Measurements from ENCODE around the gene ZNF70.
"Not testable (repeated sequence)": the region's sequence is repeated elsewhere in the genome, so short reads cannot be mapped to it uniquely, and the experiment has no call there.

Gene ZNF70

DNA sequence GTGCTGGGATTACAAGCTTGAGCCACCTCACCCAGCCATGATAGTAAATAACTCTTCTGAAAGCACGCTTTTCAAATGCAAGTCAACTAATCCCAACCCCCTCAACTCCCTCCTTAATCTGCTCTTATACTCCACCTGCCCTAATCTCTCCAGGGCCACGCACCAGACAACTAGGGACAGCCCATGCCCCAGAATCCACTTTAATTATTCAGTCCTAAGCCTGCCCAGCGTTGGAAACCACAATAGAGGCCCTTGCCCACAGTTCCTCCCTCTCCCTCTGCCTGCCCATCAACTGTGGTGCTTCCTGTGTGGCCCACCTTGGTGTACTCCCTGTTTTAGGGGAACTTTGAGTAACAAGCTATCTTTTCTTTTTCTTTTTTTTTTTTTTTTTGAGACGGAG is 6.0 kb upstream of the ZNF70 start:
- no peak for DNase-seq (ENCODE audit: low read depth)

DNA sequence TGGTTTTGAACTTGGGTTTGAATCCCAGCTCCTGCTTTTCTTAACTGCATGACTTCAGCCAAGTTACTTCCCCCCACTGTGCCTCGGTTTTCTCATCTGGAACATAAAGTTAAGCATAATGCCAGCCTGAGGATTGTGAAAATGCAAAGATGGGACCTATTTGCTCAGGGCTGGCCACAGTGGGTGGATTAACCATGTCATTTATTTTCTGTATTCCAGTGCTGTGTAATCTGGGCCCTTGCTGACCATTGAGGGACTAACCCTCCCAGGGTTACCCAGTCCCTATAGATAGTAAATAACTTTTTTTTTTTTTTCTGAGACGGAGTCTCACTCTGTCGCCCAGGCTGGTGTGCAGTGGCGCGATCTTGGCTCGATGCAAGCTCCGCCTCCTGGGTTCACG is 4.8 kb upstream of the ZNF70 start:
- DNase-seq (ENCODE audit: low read depth), result no peak

DNA sequence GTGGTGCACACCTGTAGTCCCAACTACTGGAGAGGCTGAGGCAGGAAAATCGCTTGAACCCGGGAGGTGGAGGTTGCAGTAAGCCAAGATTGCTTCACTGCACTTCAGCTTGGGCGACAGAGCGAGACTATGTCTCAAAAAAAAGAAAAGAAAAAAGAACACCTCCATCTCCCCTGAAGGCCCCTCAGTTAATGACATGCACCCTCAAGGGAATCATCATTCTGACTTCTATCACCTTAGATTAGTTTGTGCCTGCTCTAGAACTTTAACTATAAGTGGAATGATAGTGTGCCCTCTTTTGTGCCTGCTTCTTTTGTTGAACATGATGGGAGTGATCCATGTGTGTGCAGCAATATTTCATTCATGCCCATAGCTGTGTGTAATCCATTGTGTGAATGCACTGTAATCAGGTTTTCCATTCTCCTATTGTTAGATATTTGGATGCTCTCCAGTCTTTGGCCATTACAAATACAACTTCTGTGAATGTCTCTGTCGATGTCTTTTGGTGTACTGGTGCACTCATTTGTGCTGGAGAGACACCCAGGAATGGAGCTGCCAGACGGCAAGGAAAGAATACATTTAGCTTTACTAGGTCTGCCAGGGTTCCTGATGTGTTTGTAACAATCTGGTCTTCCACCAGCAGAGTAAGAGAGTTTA is 4.2 kb upstream of the ZNF70 start:
- DNase-seq (ENCODE audit: low read depth), result no peak

DNA sequence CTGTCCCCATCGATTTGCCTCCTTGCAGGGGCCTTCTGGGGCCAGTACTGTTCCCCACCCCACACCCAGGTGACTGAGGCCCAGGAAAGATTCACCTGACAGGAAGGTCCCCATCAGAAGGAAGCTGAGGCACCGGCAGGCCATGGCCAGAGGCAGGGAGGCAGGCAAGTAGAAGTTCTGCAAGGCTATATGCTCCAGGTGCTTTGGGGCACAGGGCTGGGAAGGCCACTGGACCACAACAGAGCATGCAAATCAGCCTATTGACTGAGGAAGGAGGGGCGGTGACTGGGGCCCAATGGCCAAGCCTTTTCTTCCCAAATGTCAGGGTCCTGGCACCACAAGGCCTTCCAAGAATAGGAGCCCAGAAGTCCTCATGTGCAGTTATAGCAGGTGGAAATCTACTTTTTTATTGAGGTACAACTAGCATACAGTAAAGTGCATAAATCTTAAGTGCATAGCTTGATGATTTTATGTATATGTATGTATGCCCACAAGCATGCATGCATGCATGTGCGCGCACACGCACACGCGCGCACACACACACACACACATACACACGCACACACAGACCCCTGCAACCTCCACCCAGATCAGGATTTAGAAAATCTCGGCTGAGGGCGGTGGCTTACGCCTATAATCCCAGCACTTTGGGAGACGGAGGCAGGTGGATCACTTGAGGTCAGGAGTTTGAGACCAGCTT is 3.5 kb upstream of the ZNF70 start, which contains the start of gene VPREB3:
Gene VPREB3 (minus strand): TSS at position 206 of the 700 bp plus-strand sequence. CDS start 62 bp downstream, at position 144.
- DNase-seq (ENCODE audit: low read depth), result no peak

DNA sequence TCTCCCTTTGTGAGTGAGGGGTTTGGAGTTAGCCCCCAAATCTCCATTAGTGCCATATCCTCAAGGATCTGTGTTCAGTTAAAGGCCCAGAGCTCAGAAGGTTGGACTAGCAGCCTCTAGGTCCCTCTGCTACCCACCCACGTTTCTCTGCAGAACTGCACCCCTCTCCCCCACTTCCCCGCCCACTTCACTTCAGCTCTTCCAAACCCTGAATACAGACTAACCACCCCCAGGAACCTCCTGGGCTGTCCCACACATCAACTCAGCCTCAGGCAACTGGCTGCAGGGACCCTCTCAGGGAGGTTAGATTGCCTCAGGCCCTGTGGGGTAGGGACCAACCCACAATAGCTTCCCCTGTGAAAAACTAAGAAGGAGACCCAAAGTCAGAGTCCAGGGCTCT is 2.5 kb upstream of the ZNF70 start:
- DNase-seq (ENCODE audit: low read depth), result no peak

DNA sequence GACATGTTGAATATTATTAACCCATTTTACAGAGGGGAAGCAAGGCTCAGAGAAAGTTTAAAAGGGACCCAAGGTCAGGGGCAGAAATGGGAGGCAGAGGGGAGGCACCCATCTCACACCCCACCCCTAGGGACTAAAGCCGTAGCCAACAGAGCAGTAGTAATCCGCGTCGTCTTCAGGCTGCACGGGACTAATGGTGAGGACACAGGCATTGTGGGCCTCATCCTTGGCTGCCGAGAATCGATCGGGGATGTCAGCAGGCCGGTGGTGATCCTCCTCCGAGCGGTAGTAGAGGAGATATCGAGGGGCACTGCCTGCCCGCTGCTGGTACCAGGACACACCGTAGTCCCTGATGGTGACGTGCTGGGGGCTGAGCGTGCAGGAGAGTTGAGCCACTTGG is 1.8 kb upstream of the ZNF70 start:
- no peak for DNase-seq (ENCODE audit: low read depth)

DNA sequence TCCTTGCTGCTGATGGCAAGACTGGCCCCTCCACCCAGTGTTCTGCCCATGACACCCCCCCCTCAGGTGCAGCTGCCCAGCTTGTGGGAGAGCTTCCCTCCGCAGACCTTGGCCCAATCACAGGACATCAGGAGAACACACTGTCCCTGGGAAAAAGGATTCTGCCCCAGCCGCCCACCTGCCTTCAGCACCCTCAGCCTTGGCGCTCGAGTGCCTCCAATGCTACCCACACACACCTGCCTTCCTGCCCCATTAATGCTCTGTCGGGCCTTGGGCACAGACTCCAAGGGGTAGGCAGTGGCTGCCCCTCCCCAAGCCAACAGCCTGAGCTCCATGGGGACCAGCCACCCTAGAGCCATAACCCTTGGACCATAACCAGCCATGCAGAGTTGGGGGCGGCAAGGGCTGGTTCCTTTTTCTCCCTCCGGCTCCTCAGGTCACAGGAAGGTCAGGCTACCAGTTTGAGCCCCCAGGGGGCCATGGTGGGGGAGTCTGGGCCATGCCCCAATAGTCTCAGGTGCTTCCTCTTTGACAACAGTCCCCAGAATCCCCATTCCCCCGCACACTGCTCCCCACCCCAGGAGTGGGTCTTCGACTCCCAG is 1.3 kb upstream of the ZNF70 start:
- no peak for DNase-seq (ENCODE audit: low read depth)

DNA sequence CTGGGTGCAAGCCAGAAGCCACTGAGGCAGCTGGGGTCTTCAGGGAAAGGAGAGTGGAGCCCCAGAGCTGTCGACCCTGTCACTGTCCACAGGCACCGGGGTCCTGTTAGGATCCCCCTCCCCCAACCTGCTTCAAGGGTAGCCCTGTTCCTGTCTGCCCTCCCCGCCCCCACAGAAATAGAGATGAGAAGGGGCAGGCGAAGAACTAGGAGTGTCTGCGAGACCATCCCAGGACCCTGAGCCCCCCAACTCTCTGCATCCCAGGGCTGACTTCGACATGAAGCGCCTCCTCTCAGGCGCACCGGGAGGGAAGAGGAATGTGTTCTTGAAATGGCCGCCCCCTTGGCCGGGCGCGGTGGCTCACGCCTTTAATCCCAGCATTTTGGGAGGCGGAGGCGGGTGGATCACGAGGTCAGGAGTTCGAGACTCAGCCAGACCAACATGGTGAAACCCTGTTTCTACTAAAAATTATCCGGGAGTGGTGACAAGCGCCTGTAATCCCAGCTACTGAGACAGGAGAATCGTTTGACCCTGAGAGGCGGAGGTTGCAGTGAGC is 607 bp upstream of the ZNF70 start:
- no peak for DNase-seq (ENCODE audit: low read depth)

DNA sequence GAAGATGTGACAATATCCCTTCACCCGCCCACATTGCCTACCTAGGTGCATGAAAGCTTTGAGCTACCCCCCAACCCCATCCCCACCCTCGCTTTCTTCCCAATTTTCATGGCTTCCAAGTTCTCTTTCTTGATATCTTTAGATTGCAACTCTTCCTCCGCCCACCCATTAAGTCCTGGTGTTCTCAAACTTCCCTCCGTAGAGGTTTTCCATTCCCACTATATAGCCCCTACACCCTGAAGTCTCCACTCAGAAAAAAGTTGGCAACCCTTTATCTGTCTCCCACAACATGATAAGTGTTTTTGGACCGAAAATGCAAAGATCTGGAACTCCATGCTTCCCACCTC is 572 bp downstream of the ZNF70 start:
- DNase-seq (ENCODE audit: low read depth), result no peak

DNA sequence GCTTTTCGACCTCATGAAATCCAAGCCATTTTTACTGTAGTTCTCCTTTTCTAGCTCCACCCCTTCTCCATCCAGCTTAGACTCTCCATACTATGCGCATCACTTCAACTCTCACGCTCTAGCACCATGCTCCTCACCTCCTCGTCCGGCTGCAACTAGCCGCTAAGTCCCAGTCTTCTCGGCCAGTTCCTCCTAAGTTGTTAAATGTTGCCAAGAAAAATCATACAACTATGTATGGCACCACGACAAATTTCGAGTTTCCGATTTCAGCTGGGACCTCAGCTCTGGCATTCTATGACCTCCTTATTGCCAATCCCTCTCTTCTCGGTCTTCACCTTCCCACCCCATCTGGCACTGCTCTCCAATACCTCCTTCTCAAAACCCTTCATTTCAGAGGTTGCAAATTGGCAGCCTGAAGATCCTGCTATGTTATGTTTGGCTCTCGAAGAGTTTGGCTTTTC is 1.0 kb downstream of the ZNF70 start:
- DNase-seq (ENCODE audit: low read depth), result no peak

DNA sequence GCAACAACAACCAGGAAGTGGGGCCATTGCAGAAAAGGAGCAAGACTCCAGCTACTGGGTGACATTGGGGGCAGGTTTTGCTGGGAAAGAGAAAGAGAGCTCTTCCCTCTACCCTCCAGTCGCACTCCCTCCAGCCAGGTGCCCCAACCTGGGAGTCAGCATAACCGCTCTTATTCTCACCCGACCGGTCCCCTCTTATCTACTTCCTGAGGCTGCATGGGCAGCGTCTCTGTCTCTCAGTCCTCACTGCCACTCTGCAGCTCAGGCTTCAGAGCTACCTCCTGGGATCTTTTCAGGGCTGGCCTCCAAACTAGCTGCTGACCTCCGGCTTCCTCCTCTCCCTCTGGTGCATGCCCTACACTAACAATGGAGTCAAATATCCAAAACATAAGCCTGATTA is 5.1 kb downstream of the ZNF70 start:
- no peak for DNase-seq (ENCODE audit: low read depth)

DNA sequence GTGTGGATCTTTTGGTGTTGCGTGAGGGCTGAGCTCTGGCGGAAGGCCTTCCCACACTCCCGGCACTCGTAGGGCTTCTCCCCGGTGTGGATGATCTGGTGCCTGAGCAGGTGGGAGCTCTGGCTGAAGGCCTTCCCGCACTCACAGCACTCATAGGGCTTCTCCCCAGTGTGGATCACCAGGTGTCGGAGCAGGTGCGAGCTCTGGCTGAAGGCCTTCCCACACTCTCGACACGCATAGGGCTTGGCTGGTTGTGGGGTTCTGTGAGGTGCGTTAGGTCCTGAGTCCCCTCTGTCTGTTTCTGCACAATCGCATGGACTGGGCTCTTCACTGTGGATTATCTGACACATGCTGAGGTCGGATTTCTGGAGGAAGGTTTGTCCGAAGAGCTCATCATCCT is 6.4 kb downstream of the ZNF70 start:
- no peak for DNase-seq (ENCODE audit: low read depth)

DNA sequence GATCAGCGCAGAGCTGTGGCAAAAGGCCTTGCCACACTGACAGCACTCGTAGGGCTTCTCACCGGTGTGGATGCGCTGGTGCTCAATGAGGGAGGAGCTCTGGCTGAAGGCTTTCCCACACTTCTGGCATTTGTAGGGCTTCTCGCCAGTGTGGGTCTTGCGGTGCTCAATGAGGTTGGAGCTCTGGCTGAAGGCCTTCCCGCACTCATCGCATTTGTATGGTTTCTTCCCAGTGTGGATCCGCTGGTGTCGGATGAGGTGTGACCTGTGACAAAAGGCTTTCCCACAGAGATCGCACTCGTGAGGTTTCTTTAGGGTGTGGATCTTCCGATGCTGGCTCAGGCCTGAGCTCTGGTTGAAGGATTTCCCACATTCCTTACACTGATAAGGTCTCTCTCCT is 6.9 kb downstream of the ZNF70 start:
- DNase-seq (ENCODE audit: low read depth), result no peak

DNA sequence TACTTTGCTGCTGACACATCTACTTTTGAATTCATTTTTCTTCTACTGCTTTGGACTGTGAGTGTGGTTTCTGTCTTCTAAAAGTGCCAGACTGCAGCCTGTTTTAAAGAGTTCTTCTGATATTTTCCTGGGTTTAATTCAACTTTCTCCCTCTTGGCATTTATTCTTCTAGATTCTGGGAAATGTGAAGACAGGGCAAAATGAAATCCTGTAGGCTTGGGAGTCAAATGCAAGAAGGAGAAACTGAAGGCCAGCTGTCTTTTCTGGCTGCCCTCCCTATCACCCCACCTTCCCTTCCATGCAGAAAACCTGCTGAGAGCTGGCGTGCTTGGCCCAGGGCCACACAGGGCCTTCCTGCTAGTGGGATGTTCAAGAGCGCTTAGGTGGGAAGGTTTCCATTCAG is 7.6 kb downstream of the ZNF70 start:
- DNase-seq (ENCODE audit: low read depth), result no peak

DNA sequence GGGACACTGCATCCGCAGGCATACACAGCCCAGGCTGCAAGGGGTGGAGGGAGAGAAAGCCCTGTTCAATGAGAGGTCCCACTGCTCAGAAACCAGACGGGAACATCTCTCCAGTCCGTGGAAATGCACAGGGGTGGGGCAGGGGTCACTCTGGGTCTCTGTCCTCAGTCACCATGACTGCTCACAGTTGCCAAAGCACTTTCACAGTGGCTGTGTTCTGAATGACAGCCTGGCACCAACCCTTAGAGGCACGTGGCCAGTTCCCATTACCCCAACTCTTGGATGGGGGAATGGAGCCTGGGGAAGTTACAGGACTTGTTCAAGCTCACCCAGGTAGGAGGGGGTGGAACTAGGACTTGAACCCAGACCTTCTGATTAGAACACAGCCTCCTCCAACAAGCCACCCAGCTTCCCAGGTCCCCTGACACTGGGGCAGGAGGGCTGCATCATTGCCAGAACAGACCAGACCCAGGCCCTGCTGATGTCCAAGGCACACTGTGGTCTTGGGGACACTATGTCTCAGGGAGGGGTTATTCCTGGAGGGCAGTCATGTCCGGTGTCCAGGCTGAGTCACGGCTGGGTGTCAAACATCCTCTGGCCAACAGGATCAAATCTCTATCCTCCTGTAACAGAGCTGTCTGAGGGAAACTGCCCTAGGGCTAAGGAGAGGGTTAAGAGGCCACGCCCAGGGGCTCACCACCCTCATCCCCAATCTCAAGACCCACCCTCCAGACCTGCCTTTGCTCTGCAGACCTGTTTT is 8.2 kb downstream of the ZNF70 start:
- no peak for DNase-seq (ENCODE audit: low read depth)

DNA sequence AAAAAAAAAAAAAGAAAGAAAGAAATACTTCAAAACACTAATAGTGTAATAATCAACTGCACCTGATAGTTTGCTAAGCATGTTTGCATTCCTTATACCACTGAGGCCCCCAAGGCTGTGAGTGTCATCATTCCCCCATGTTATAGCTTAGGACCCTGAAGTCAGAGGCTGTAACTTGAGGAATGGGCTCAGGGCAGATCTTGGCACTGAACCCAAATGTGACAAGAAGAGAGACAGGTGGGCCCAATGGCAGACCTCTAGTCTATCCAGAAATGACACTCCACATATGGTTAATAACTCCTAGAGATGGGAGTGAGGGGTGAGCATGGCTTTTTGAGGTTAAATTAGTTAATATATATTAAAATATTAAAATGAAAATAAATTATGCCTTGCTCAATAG is 13.2 kb downstream of the ZNF70 start:
- DNase-seq (ENCODE audit: low read depth), result no peak

DNA sequence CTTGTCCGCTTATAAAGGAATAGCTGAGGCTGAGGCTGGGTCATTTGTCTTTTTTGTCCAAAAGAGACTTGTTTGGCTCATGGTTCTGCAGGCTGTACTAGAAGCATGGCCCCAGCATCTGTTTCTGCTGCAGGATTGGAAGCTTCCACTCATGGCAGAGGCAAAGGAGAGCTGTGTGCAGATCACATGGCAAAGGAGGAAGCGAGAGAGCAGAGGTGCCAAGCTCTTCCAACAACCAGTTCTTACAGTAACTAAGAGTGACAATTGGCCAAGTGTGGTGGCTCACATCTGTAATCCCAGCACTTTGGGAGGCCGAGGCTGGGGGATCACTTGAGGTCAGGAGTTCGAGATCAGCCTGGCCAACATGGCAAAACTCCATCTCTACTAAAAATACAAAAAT is 22.8 kb downstream of the ZNF70 start:
- not testable (repeated sequence) for DNase-seq (ENCODE audit: low read depth)

DNA sequence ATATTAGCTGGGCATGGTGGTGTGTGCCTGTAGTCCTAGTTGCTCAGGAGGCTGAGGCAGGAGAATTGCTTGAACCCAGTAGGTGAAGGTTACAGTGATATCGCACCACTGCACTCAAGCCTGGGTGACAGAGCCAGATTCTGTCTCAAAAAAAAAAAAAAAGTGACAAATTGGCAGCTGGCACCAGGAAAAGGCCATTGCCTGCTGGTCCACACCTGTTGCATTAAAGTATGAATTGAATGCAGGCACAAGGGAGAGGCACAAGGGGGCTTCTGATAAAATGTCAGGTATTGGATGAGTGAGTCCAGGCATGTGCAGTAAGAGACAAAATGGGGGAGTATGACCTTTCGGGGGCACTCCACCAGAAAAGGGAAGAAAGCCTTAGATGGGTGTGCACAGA is 28.2 kb downstream of the ZNF70 start:
- no peak for DNase-seq (ENCODE audit: low read depth)

DNA sequence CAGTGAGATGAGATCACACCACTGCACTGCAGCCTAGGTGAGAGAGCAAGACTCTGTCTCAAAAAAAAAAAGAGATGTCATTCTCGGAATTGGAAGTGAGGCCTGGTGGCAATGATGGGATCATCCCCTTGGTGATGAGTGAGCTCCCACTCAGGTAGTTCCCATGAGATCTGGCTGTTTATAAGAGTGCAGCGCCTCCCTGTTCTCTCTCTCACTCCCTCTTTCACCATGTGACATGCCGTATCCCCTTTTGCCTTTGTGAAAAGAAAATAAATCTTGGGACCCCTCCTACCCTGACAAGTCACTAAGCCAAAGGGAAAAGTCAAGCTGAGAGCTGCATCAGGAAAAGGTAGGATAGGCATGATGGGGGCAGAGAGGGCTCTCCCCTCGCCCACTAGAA is 28.8 kb downstream of the ZNF70 start:
- no peak for DNase-seq (ENCODE audit: low read depth)

DNA sequence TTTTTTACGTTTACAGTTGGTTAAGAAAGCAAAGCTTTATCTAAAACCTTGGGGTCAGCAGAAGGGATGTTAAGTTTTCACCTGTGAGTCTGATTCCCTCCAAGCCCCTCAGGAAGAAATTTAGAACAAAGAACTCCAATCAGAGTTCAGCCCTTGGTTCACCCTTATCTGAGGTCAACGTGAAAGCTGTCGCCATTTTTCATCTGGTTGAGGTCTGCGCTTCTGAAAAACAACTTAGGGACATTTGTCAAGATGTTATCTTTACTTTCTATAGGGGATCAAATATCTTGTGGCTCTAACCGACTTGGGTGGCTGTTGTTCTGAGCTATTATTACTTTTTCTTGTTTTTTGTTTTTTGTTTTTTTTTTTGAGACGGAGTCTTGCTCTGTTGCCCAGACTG is 30.1 kb downstream of the ZNF70 start:
- no peak for DNase-seq (ENCODE audit: low read depth)

DNA sequence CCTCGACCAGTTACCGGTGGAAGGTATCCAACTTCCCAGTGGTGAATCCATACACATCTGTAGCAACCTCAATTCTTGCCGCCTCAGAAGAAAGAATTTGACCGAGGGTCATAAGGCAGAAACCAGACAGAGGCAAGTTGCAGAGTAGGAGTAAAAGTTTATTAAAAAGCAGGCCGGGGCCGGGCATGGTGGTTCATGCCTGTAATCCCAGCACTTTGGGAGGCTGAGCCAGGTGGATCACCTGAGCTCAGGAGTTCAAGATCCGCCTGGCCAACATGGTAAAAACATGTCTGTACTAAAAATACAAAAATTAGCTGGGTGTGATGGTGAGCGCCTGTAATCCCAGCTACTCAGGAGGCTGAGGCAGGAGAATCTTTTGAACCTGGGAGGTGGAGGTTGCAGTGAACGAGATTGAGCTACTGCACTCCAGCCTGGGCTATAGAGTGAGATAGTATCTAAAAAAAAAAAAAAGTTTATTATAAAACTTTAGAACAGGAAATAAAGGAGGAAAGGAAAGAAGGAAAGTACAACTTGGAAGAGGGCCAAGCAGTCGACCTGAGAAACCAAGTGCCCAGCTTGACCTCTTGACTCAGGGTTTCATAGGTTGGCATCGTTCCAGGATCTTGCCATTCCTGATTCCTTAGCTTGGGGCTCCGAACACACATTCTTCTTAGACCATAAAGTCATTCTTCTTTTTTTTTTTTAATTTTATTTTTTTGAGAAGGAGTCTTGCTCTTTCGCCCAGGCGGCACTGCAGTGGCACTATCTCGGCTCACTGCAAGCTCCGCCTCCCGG is 32.3 kb downstream of the ZNF70 start:
- no peak for DNase-seq (ENCODE audit: low read depth)
